Tibial nerve (tissue), 4 donors: Measurements from ENCODE around the gene SEPTIN12. TPM values are rescaled to one million over a fixed set of nuclear protein-coding genes. Genes with fewer than 3 reads are reported as not detected.

ENCODE experiments used
- DNase-seq, 2 donors: peaks; one replicate each; pipeline ENCODE4 v3.0.0-alpha.2; 2019; ENCODE audit warnings: low spot score in 2 of 2
- H3K27ac ChIP-seq, 4 donors: fragments of 200-600 bp; sonication (generic) in 3 of 4; one replicate each; pipeline ENCODE4 v1.5.1; 2017 to 2019; ENCODE audit warnings: mild to moderate bottlenecking in 1 of 4
- H3K27me3 ChIP-seq, 2 donors: fragments of 200-600 bp; sonication (generic) in 1 of 2; one replicate each; pipeline versions ENCODE4 v1.5.1 to v1.6.0; 2017 to 2019
- H3K36me3 ChIP-seq, 3 donors: fragments of 200-600 bp; sonication (generic); one replicate each; pipeline ENCODE4 v1.5.1; 2018 to 2019
- H3K4me1 ChIP-seq, 4 donors: fragments of 200-600 bp; sonication (generic) in 3 of 4; one replicate each; pipeline ENCODE4 v1.5.1; 2017 to 2019
- H3K4me3 ChIP-seq, 4 donors: fragments of 200-600 bp; sonication (generic) in 3 of 4; one replicate each; pipeline ENCODE4 v1.5.1; 2017 to 2019; ENCODE audit warnings: mild to moderate bottlenecking in 1 of 4, moderate library complexity in 1 of 4
- H3K9me3 ChIP-seq, 4 donors: fragments of 200-600 bp; sonication (generic) in 3 of 4; one replicate each; pipeline ENCODE4 v1.5.1; 2017 to 2019
- CTCF ChIP-seq, 5 experiments: fragments of 200-600 bp in 3 of 5; fragments of 450-650 bp in 2 of 5; sonication (generic) in 3 of 5; IDR thresholded peaks; one replicate each; pipeline ENCODE4 v1.5.1; 2016 to 2019; ENCODE audit warnings: antibody characterized with exemption in 5 of 5, mild to moderate bottlenecking in 3 of 5, moderate library complexity in 2 of 5
- EP300 ChIP-seq, 2 donors: sonication (generic); formaldehyde crosslinking; IDR thresholded peaks; one replicate each; pipeline ENCODE4 v1.6.1; 2017; ENCODE audit warnings: antibody characterized with exemption in 2 of 2, mild to moderate bottlenecking in 1 of 2
- POLR2A ChIP-seq, 2 donors: fragments of 450-650 bp; IDR thresholded peaks; one replicate each; pipeline ENCODE4 v1.6.1; 2017; ENCODE audit warnings: antibody characterized with exemption in 2 of 2, mild to moderate bottlenecking in 2 of 2, moderate library complexity in 2 of 2
- WGBS, 2 donors: methylation state at CpG; one replicate each; pipeline ENCODE4 v1.1.5; 2018; 5-methylcytosine and 5-hydroxymethylcytosine counted together
- total RNA-seq, 4 donors: library from RNA; depleted of rRNA; stranded (reverse); fragments of >200 nt; gene quantifications; one replicate each; pipeline ENCODE4 v1.1.0, GENCODE V29; 2016

SEPTIN12 gene
- total RNA-seq, 4 donors from 2014 or later: not detected

- no peak overlapping the region for H3K4me3 ChIP-seq
Observed at GRCh38 chr16:4776141-4776705, 11.9 kb downstream of the SEPTIN12 start.

GRCh38 chr16:4775005-4775404, 13.1 kb downstream of the SEPTIN12 start:
- DNase-seq: no peak
- WGBS, 2 donors: 71 to 81% methylated on average over 5 to 10 of the region's 13 CpGs
- Histone ChIP-seq H3K36me3 (no peaks in the 10 kb centered on the region), H3K4me1 (no peaks in the 10 kb centered on the region), H3K4me3 (no peak overlapping the region), H3K27ac (no peak overlapping the region), H3K27me3 (no peaks in the 10 kb centered on the region), H3K9me3 (no peaks in the 10 kb centered on the region)
- TF ChIP-seq CTCF (IDR thresholded peaks at IDR 0.05) (no peak), EP300 (IDR thresholded peaks at IDR 0.05) (no peak), POLR2A (IDR thresholded peaks at IDR 0.05) (no peak)

More at GRCh38 chr16:4776141-4776705, 11.9 kb downstream of the SEPTIN12 start:
- WGBS, 2 donors: 89 to 93% methylated on average over 2 of the region's 2 CpGs
- Histone ChIP-seq H3K9me3 (no peaks in the 10 kb centered on the region), H3K27me3 (no peaks in the 10 kb centered on the region), H3K4me1 (no peaks in the 10 kb centered on the region), H3K36me3 (no peaks in the 10 kb centered on the region), H3K27ac (no peak overlapping the region)
- no peak for TF ChIP-seq POLR2A (IDR thresholded peaks at IDR 0.05)
- no peak for TF ChIP-seq CTCF (IDR thresholded peaks at IDR 0.05)
- TF ChIP-seq EP300 (IDR thresholded peaks at IDR 0.05): no peak
- no peak for DNase-seq

DNA sequence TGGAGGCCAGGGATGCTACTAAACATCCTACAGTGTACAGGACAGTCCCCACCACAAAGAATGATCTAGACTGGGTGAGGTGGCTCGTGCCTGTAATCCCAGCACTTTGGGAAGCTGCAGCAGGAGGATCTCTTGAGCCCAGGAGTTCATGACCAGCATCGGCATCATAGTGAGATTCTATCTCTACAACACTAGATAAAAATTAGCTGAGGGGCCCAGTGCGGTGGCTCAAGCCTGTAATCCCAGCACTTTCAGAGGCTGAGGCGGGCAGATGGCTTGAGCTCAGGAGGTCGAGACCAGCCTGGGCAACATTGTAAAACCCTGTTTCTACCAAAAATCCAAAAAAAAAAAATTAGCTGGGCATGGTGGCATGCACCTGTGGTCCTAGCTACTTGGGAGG, 15.8 kb downstream of the SEPTIN12 start:
- Histone ChIP-seq H3K9me3 (no peaks in the 10 kb centered on the region), H3K27me3 (no peaks in the 10 kb centered on the region), H3K36me3 (no peaks in the 10 kb centered on the region), H3K27ac (no peak overlapping the region), H3K4me1 (peaks cover 0 to 15% (median 7%) of the 10 kb centered on the region in 4 donors), H3K4me3 (no peak overlapping the region)
- no peak for DNase-seq
- TF ChIP-seq POLR2A (IDR thresholded peaks at IDR 0.05) (no peak), EP300 (IDR thresholded peaks at IDR 0.05) (no peak), CTCF (IDR thresholded peaks at IDR 0.05) (no peak)
- 88% methylated on average over 5 of the region's 5 CpGs for WGBS, 2 donors

DNA sequence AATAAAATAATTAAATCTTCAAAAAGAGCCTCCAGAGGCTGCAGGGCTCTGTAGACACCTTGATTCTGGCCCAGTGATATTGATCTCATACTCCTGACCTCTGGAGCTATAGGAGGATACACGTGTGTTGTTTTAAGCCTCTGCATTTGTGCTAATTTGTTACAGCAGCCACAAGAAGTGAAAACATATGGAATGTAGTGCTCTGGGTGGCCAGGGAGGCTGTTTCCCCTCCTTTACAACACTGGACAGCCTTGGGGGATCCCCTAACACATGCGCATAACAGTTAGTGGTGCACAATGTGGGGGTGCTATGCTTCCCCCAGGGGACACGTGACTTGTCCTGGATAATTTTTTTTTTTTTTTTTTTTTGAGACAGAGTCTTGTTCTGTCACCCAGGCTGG, 16.5 kb downstream of the SEPTIN12 start:
- no peaks in the 10 kb centered on the region for H3K36me3 ChIP-seq
- no peak overlapping the region for H3K27ac ChIP-seq
- DNase-seq: no peak
- TF ChIP-seq CTCF (IDR thresholded peaks at IDR 0.05) (no peak), POLR2A (IDR thresholded peaks at IDR 0.05) (no peak), EP300 (IDR thresholded peaks at IDR 0.05) (no peak)
- peaks cover 0 to 17% (median 8%) of the 10 kb centered on the region in 4 donors for H3K4me1 ChIP-seq
- WGBS, 2 donors: 46 to 48% methylated on average over 3 of the region's 3 CpGs
- H3K27me3 ChIP-seq: no peaks in the 10 kb centered on the region
- no peaks in the 10 kb centered on the region for H3K9me3 ChIP-seq
- H3K4me3 ChIP-seq: no peak overlapping the region

DNA sequence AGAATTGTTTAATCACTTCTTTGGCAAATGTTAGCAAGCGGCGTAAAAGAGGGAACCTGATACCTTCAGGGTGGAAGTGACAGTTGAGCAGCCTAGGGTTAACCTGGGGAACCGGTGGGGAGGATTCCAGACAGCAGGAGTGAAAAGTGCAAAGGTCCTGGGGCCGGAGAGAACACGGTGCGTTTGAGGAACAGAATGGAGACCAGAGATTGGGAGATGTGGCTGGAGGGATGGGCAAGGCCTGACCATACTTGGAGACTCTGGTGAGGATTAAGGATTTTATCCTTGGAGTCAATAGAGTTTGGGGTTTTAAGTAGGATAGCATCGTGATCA, 18.9 kb downstream of the SEPTIN12 start:
- TF ChIP-seq CTCF (IDR thresholded peaks at IDR 0.05): no peak
- TF ChIP-seq POLR2A (IDR thresholded peaks at IDR 0.05): no peak
- TF ChIP-seq EP300 (IDR thresholded peaks at IDR 0.05): no peak
- Histone ChIP-seq H3K4me1 (peaks cover 0 to 36% (median 22%) of the 10 kb centered on the region in 4 donors), H3K4me3 (peak overlapping the region in 3 of 4 donors; percentile 45 to 82 (median 79)), H3K9me3 (no peaks in the 10 kb centered on the region), H3K27ac (peak overlapping the region in 2 of 4 donors; percentile 88 to 94), H3K27me3 (no peaks in the 10 kb centered on the region), H3K36me3 (peaks cover 0 to 12% (median 0%) of the 10 kb centered on the region in 3 donors)
- DNase-seq: no peak
- 52 to 54% methylated on average over 7 of the region's 7 CpGs for WGBS, 2 donors
